Measurements from ENCODE around the gene NUDCD3. TPM values are rescaled to one million over a fixed set of nuclear protein-coding genes. Genes with fewer than 3 reads are reported as not detected.

Gene NUDCD3
- total RNA-seq, 1 experiment from 2014 or later, result 94.6 TPM

GRCh38 chr7:44476313-44476712, 14.1 kb downstream of the NUDCD3 start:
- no peak overlapping the region for H3K27ac ChIP-seq (ENCODE audit: low read depth, low read length)
- no peak for DNase-seq (ENCODE audit: low read depth, low spot score)
- no peaks in the 10 kb centered on the region for H3K9me2 ChIP-seq (ENCODE audit: insufficient read depth)
- ChIA-PET POLR2A (no interaction called here), RAD21 (ENCODE audit: low non-redundant PET in 1 of 2, low total read pairs in 2 of 2, uncharacterized antibody in 2 of 2, unreplicated experiment in 2 of 2) (no interaction called here), CTCF (no interaction called here)
- ATAC-seq, result no peak
- intact Hi-C loops (cut with micrococcal nuclease), result no loop called here
- peaks cover 35 to 36% of the 10 kb centered on the region in 2 experiments; a peak in 3 of 4 replicates for H3K36me3 ChIP-seq (ENCODE audit: control insufficient read depth in 1 of 2, insufficient read depth in 2 of 2, low read length in 2 of 2)
- H3K4me1 ChIP-seq (ENCODE audit: control insufficient read depth in 1 of 2, insufficient read depth in 2 of 2, low read length in 2 of 2), result peaks cover 0 to 19% of the 10 kb centered on the region in 2 experiments; a peak in 2 of 4 replicates
- H3K27me3 ChIP-seq (ENCODE audit: insufficient read depth, low read length), result no peaks in the 10 kb centered on the region
- no peak overlapping the region for H3K4me2 ChIP-seq (ENCODE audit: low read length)
- H2AFZ ChIP-seq (ENCODE audit: low read depth, low read length, poor library complexity, severe bottlenecking), result no peak overlapping the region
- H3K79me2 ChIP-seq (ENCODE audit: insufficient read depth, low read length), result peaks cover 79% of the 10 kb centered on the region
- no peak overlapping the region for H3K9ac ChIP-seq (ENCODE audit: low read length)
- BruUV-seq (replicated peaks), result no TSS peak
- H3K4me3 ChIP-seq (replicated peaks in 1 of 2; ENCODE audit: low read depth in 1 of 2, low read length in 2 of 2), result no peak overlapping the region
- no peaks in the 10 kb centered on the region for H3K9me3 ChIP-seq (ENCODE audit: control insufficient read depth in 1 of 2, insufficient read depth in 1 of 2, low read depth in 1 of 2, low read length in 2 of 2)
- TF ChIP-seq TCF7L2 (IDR thresholded peaks at IDR 0.05; ENCODE audit: borderline replicate concordance, extremely low read depth, insufficient read depth, insufficient read length) (no peak), JUND (IDR thresholded peaks at IDR 0.05) (no peak), SRF (IDR thresholded peaks at IDR 0.05; ENCODE audit: low read depth) (no peak), EZH2 (IDR thresholded peaks at IDR 0.05) (no peak), ATF3 (IDR thresholded peaks at IDR 0.05) (no peak), SIN3A (IDR thresholded peaks at IDR 0.05; ENCODE audit: low read depth) (no peak), FOSL1 (IDR thresholded peaks at IDR 0.05; ENCODE audit: low read depth) (no peak), MAX (IDR thresholded peaks at IDR 0.05) (no peak), CEBPB (IDR thresholded peaks at IDR 0.05; ENCODE audit: low read depth) (no peak), ZNF274 (IDR thresholded peaks at IDR 0.05; ENCODE audit: low read depth, low read length) (no peak), EGR1 (IDR thresholded peaks at IDR 0.05; ENCODE audit: low read depth) (no peak), RAD21 (IDR thresholded peaks at IDR 0.05; ENCODE audit: low read depth) (no peak), POLR2A (IDR thresholded peaks at IDR 0.05; ENCODE audit: borderline replicate concordance, extremely low read depth, insufficient read depth, insufficient read length) (no peak), CTCF (IDR thresholded peaks at IDR 0.05 in 2 of 3, conservative IDR thresholded peaks at IDR 0.05 in 1 of 3; ENCODE audit: borderline replicate concordance in 1 of 3, insufficient read depth in 1 of 3, low read depth in 2 of 3, low read length in 2 of 3) (no peak)
- peaks cover 7% of the 10 kb centered on the region for H4K20me1 ChIP-seq (ENCODE audit: insufficient read depth)
